A549 (cell line): ENCODE results near the gene SLC11A2. TPM values are rescaled to one million over a fixed set of nuclear protein-coding genes. Genes with fewer than 3 reads are reported as not detected.

Source experiments
- ATAC-seq, 2 experiments: fragments of 200-7000 bp in 1 of 2; fragments of >200 bp in 1 of 2; cut with Nextera tagmentation in 1 of 2; cut with Tn5 transposase in 1 of 2; 3 replicates each; pipeline versions ENCODE4 v1.8.0 to v1.9.1; 2018 to 2020; ENCODE audit warnings: mild to moderate bottlenecking in 1 of 2, moderate library complexity in 1 of 2
- CTCF ChIA-PET: fragments of 300-600 bp; sonication (Branson Sonifier 250); formaldehyde crosslinking; extraction: SDS; loops from one replicate; lab custom pipeline; 2021; ENCODE audit warnings: antibody characterized with exemption, inconsistent platforms; lab: Yijun Ruan, JAX
- POLR2A ChIA-PET: fragments of 350-600 bp; formaldehyde crosslinking; extraction: SDS; loops from one replicate; lab custom pipeline; 2021; ENCODE audit warnings: antibody characterized with exemption, inconsistent platforms; lab: Yijun Ruan, JAX
- DNase-seq, 2 experiments: peaks; one replicate each; pipeline versions ENCODE4 v3.0.0 to v3.0.0-alpha.2; 2011 to 2016; ENCODE audit warnings: low read depth in 1 of 2, low spot score in 1 of 2
- FAIRE-seq: peaks from 2 replicates; lab custom pipeline; 2011; peaks lifted over from hg19 to GRCh38; lab: Jason Lieb, UNC
- H3K27ac ChIP-seq, 2 experiments: fragments of >200 bp; sonication (Bioruptor Twin); formaldehyde crosslinking; 3 replicates each; pipeline ENCODE4 v1.5.1; 2016 to 2017
- H3K4me1 ChIP-seq: fragments of >200 bp; sonication (Bioruptor Twin); formaldehyde crosslinking; 3 replicates; pipeline ENCODE4 v1.6.1; 2016
- H3K4me2 ChIP-seq: fragments of >200 bp; sonication (Bioruptor Twin); formaldehyde crosslinking; 3 replicates; pipeline ENCODE4 v1.6.1; 2016
- H3K4me3 ChIP-seq: fragments of >200 bp; sonication (Bioruptor Twin); formaldehyde crosslinking; 3 replicates; pipeline ENCODE4 v1.5.1; 2016
- H3K9me3 ChIP-seq: fragments of >200 bp; sonication (Bioruptor Twin); formaldehyde crosslinking; 3 replicates; pipeline ENCODE4 v1.6.1; 2016
- CBX8 ChIP-seq: fragments of 200-600 bp; sonication (generic); IDR thresholded peaks from 2 replicates; pipeline ENCODE4 v1.6.1; 2016
- CEBPB ChIP-seq, 2 experiments: fragments of >200 bp in 1 of 2; sonication (Bioruptor Twin) in 1 of 2; formaldehyde crosslinking in 1 of 2; IDR thresholded peaks; 2 replicates each; pipeline ENCODE4 v1.6.1; 2012 to 2016
- CHD2 ChIP-seq: fragments of 150-350 bp; IDR thresholded peaks from 2 replicates; pipeline ENCODE4 v1.6.1; 2014; ENCODE audit warnings: low read length; ENCODE audit not compliant: partially characterized antibody
- CHD4 ChIP-seq: fragments of 200-600 bp; sonication (generic); IDR thresholded peaks from 2 replicates; pipeline ENCODE4 v1.6.1; 2016; ENCODE audit warnings: antibody characterized with exemption, mild to moderate bottlenecking, borderline replicate concordance
- ELK1 ChIP-seq: fragments of 150-350 bp; IDR thresholded peaks from 2 replicates; pipeline ENCODE4 v1.6.1; 2014; ENCODE audit warnings: low read depth, mild to moderate bottlenecking, low read length
- ESRRA ChIP-seq: fragments of 150-350 bp; IDR thresholded peaks from 2 replicates; pipeline ENCODE4 v1.6.1; 2014; ENCODE audit warnings: mild to moderate bottlenecking, low read length, borderline replicate concordance
- FOSB ChIP-seq: fragments of 250-450 bp; sonication (Bioruptor Pico); IDR thresholded peaks from 2 replicates; pipeline ENCODE4 v1.5.0; 2020; ENCODE audit warnings: mild to moderate bottlenecking, moderate library complexity
- FOSL2 ChIP-seq, 2 experiments: fragments of 450-650 bp in 1 of 2; fragments of >200 bp in 1 of 2; sonication (Bioruptor Twin) in 1 of 2; formaldehyde crosslinking; IDR thresholded peaks; 2 replicates each; pipeline versions ENCODE4 v1.5.0 to v1.6.1; 2016 to 2020; ENCODE audit warnings: mild to moderate bottlenecking in 1 of 2, moderate library complexity in 1 of 2
- FOXS1 ChIP-seq: fragments of 250-450 bp; sonication (Bioruptor Pico); IDR thresholded peaks from 2 replicates; pipeline ENCODE4 v1.5.0; 2020; ENCODE audit warnings: mild to moderate bottlenecking, moderate library complexity
- HDAC2 ChIP-seq: fragments of 200-600 bp; sonication (generic); IDR thresholded peaks from 2 replicates; pipeline ENCODE4 v1.6.1; 2016
- HMGXB4 ChIP-seq: fragments of 250-450 bp; sonication (Bioruptor Pico); IDR thresholded peaks from 2 replicates; pipeline ENCODE4 v1.5.0; 2021; ENCODE audit warnings: mild to moderate bottlenecking, moderate library complexity, borderline replicate concordance
- HOXA7 ChIP-seq: fragments of 250-450 bp; sonication (Bioruptor Pico); IDR thresholded peaks from 2 replicates; pipeline ENCODE4 v1.5.0; 2020; ENCODE audit warnings: mild to moderate bottlenecking, moderate library complexity
- JUN ChIP-seq, 2 experiments: fragments of >200 bp; sonication (Bioruptor Twin); formaldehyde crosslinking; IDR thresholded peaks; 2 replicates in 1 of 2; 3 replicates in 1 of 2; pipeline ENCODE4 v1.6.1; 2016 to 2017
- KDM1A ChIP-seq: fragments of 200-600 bp; sonication (generic); IDR thresholded peaks from 2 replicates; pipeline ENCODE4 v1.6.1; 2016; ENCODE audit warnings: low read depth, mild to moderate bottlenecking
- KDM5A ChIP-seq: fragments of 200-600 bp; sonication (generic); IDR thresholded peaks from 2 replicates; pipeline ENCODE4 v1.6.1; 2016; ENCODE audit warnings: antibody characterized with exemption, mild to moderate bottlenecking
- NFE2L2 ChIP-seq: fragments of 150-350 bp; conservative IDR thresholded peaks from 2 replicates; pipeline ENCODE4 v1.6.1; 2014; ENCODE audit warnings: low read length
- NPAS2 ChIP-seq: fragments of 250-450 bp; sonication (Bioruptor Pico); IDR thresholded peaks from 2 replicates; pipeline ENCODE4 v1.8.0; 2022; ENCODE audit warnings: mild to moderate bottlenecking, moderate library complexity, borderline replicate concordance
- PBX3 ChIP-seq: IDR thresholded peaks from 2 replicates; pipeline ENCODE4 v1.6.1; 2012
- POLR2A ChIP-seq: IDR thresholded peaks from 2 replicates; pipeline ENCODE4 v1.6.1; 2012; ENCODE audit warnings: mild to moderate bottlenecking, low read length
- ZFP36 ChIP-seq: fragments of 450-650 bp; IDR thresholded peaks from 2 replicates; pipeline ENCODE4 v1.6.1; 2014; ENCODE audit warnings: borderline replicate concordance; ENCODE audit not compliant: partially characterized antibody
- ZNF302 ChIP-seq: fragments of 250-450 bp; sonication (Bioruptor Pico); IDR thresholded peaks from 2 replicates; pipeline ENCODE4 v1.9.0; 2021; ENCODE audit warnings: inconsistent platforms, mild to moderate bottlenecking, moderate library complexity
- WGBS: methylation state at CpG from one replicate; pipeline ENCODE4 v1.1.6; 2017; ENCODE audit errors: missing lambda C conversion rate; 5-methylcytosine and 5-hydroxymethylcytosine counted together
- polyA plus RNA-seq, 4 experiments: library from polyadenylated mRNA; depleted of rRNA in 3 of 4; stranded (reverse); fragments of >200 nt; fragmentation: RNase III in 1 of 4; extraction: RNeasy Plus Mini Kit Qiagen cat#74134 plus additional on column Dnase treatment in 1 of 4; gene quantifications; 2 replicates in 3 of 4; 3 replicates in 1 of 4; pipeline ENCODE4 v1.2.3, GENCODE V29; 2011 to 2017
- TF ChIP-seq, protein P1 (sequence below): fragments of >200 bp; sonication (Bioruptor Twin); formaldehyde crosslinking; IDR thresholded peaks from 2 replicates; pipeline ENCODE4 v1.6.1; 2016
- TF ChIP-seq, protein P2 (sequence below): fragments of 250-450 bp; sonication (Bioruptor Pico); IDR thresholded peaks from 2 replicates; pipeline ENCODE4 v1.5.0; 2020; ENCODE audit warnings: low read depth, mild to moderate bottlenecking, moderate library complexity
- TF ChIP-seq, protein P3 (sequence below): IDR thresholded peaks from 2 replicates; pipeline ENCODE4 v1.6.1; 2012

SLC11A2 gene
- polyA plus RNA-seq, 2 of the 4 experiments (the other 2 are of a cell fraction) = 30.8 to 80.7 TPM

GRCh38 chr12:50948798-50949197 lies 77.4 kb downstream of the SLC11A2 start:
- no peak for FAIRE-seq
- POLR2A ChIA-PET = no interaction called here
- 0 out of 6 replicates have a peak, but pooled peaks of 1 of the 2 experiments have one; percentile 38 for ATAC-seq
- TF ChIP-seq KDM5A = no peak
- TF ChIP-seq CHD4 = no peak
- TF ChIP-seq CBX8 = no peak
- TF ChIP-seq CEBPB (IDR thresholded peaks at IDR 0.05) = no peak
- TF ChIP-seq ZNF302 (CRISPR knock-in tag) = no peak
- TF ChIP-seq, all 56 proteins: peak for 0
- CTCF ChIA-PET = interaction anchor here (0.9 kb wide), 1 partner anchor 183 kb away, joined by 3 read pairs; no protein-coding TSS in a partner anchor
- 53% methylated on average over 2 of the region's 4 CpGs for WGBS
- no peak for DNase-seq
- Histone ChIP-seq H3K4me2 (no peak overlapping the region), H3K4me1 (no peaks in the 10 kb centered on the region), H3K9me3 (no peaks in the 10 kb centered on the region), H3K4me3 (no peak overlapping the region), H3K27ac (no peak overlapping the region)

DNA sequence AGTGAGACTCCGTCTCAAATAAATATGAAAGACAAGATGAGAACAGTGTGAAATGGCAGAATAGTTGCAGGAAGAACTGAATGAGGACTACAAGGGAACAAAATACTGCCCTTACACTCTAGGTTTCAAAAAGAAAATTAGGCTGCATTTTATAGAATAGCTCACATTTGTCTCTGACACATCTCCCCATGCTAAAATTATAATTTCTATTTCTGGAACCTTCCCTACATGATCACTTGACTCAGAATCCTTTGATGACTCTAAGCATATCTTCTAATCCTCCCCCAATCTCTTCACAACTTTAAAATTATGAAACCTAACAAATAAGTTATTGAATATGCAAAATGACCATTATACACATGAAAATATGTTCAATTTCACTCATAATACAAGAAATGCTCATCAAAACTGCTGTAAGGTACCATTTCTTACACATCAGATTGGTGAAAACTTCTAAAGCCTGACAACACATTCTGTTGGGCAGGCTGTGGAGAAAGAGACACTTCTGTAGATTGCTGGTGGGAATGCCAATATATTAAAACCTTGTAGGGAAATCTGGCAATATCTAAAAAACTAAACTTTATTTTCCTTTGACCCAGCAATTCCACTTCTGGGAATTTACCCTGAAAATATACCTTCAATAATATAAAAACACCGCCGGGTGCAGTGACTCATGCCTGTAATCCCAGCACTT lies 78.1 kb downstream of the SLC11A2 start:
- DNase-seq (no peak), FAIRE-seq (no peak), ATAC-seq (no peak)
- no peak overlapping the region for H3K4me3 ChIP-seq
- TF ChIP-seq ZFP36 (no peak), FOSL2 (IDR thresholded peaks at IDR 0.05) (no peak), FOSL2 (CRISPR knock-in tag; IDR thresholded peaks at IDR 0.05) (no peak), FOXS1 (no peak), ESRRA (no peak), JUN (IDR thresholded peaks at IDR 0.05) (no peak), HDAC2 (no peak), NFE2L2 (no peak), KDM5A (no peak), CHD4 (no peak), HOXA7 (no peak), PBX3 (no peak), ELK1 (no peak), KDM1A (no peak), POLR2A (no peak)
- TF ChIP-seq, protein P1, sequence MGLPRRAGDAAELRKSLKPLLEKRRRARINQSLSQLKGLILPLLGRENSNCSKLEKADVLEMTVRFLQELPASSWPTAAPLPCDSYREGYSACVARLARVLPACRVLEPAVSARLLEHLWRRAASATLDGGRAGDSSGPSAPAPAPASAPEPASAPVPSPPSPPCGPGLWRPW = no peak
- TF ChIP-seq, protein P2, sequence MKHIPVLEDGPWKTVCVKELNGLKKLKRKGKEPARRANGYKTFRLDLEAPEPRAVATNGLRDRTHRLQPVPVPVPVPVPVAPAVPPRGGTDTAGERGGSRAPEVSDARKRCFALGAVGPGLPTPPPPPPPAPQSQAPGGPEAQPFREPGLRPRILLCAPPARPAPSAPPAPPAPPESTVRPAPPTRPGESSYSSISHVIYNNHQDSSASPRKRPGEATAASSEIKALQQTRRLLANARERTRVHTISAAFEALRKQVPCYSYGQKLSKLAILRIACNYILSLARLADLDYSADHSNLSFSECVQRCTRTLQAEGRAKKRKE = no peak
- WGBS = 53% methylated on average over 3 of the region's 3 CpGs
- no peak overlapping the region for H3K4me2 ChIP-seq
- H3K9me3 ChIP-seq = no peaks in the 10 kb centered on the region
- no peaks in the 10 kb centered on the region for H3K4me1 ChIP-seq
- ChIA-PET CTCF (interaction anchor here (1.0 kb wide), 1 partner anchor 103 kb away, joined by 3 read pairs; no protein-coding TSS in a partner anchor), POLR2A (no interaction called here)
- H3K27ac ChIP-seq = no peak overlapping the region

GRCh38 chr12:50937653-50938052 lies 88.5 kb downstream of the SLC11A2 start:
- TF ChIP-seq HMGXB4 (CRISPR knock-in tag) (no peak), ZFP36 (no peak), FOSB (no peak), NPAS2 (CRISPR knock-in tag) (no peak), CHD2 (no peak)
- TF ChIP-seq, protein P3, sequence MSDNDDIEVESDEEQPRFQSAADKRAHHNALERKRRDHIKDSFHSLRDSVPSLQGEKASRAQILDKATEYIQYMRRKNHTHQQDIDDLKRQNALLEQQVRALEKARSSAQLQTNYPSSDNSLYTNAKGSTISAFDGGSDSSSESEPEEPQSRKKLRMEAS = no peak
- WGBS = 71% methylated on average over 1 of the region's 1 CpG
- H3K4me2 ChIP-seq = no peak overlapping the region

More at GRCh38 chr12:50937653-50938052, 88.5 kb downstream of the SLC11A2 start:
- no peak for DNase-seq
- Histone ChIP-seq H3K4me1 (peaks cover 10% of the 10 kb centered on the region; the same call in 1 of the 3 replicates), H3K4me3 (no peak overlapping the region), H3K9me3 (no peaks in the 10 kb centered on the region), H3K27ac (no peak overlapping the region)
- no peak for FAIRE-seq
- ChIA-PET POLR2A (no interaction called here), CTCF (no interaction called here)
- ATAC-seq = no peak
